Activated T-helper 9 cell treated with anti-CD3 and anti-CD28 coated beads, Interleukin-2, amount 50 U/mL, for 16 hours (primary cell): ENCODE measurements around the gene ACTG1.
A peak's percentile ranks its signal among the peaks of the same experiment; 100 is the strongest.

Experiments
- DNase-seq: peaks from one replicate; pipeline ENCODE4 v3.0.0-alpha.2; 2020; ENCODE audit warnings: low read depth

Gene ACTG1

GRCh38 chr17:81517339-81518112 lies 4.9 kb upstream of the ACTG1 start:
- DNase-seq = no peak

GRCh38 chr17:81517009-81517338 lies 4.4 kb upstream of the ACTG1 start:
- DNase-seq = no peak

GRCh38 chr17:81516439-81516838 lies 3.8 kb upstream of the ACTG1 start:
- DNase-seq = no peak

GRCh38 chr17:81515530-81516041 lies 3.0 kb upstream of the ACTG1 start:
- no peak for DNase-seq

- peak; percentile 57 for DNase-seq
Measured at GRCh38 chr17:81514739-81515529, 2.3 kb upstream of the ACTG1 start.

GRCh38 chr17:81514489-81514738 lies 1.8 kb upstream of the ACTG1 start:
- no peak for DNase-seq

GRCh38 chr17:81513753-81514488 lies 1.3 kb upstream of the ACTG1 start:
- DNase-seq = peak; percentile 26

- DNase-seq = peak; percentile 44
Measured at GRCh38 chr17:81513372-81513752, 763 bp upstream of the ACTG1 start.

GRCh38 chr17:81511804-81512561 lies 616 bp downstream of the ACTG1 start:
- DNase-seq = peak; percentile 26

- no peak for DNase-seq
Measured at GRCh38 chr17:81511554-81511803, 1.1 kb downstream of the ACTG1 start.

GRCh38 chr17:81510785-81511553 lies 1.6 kb downstream of the ACTG1 start:
- DNase-seq = no peak

- DNase-seq = no peak
Measured at GRCh38 chr17:81509972-81510784, 2.4 kb downstream of the ACTG1 start.

- DNase-seq = peak; percentile 32
Measured at GRCh38 chr17:81509207-81509971, 3.2 kb downstream of the ACTG1 start.

GRCh38 chr17:81508639-81509206 lies 3.9 kb downstream of the ACTG1 start:
- no peak for DNase-seq

- no peak for DNase-seq
Measured at GRCh38 chr17:81503619-81504018, 9.0 kb downstream of the ACTG1 start.

GRCh38 chr17:81502471-81503017 lies 10.1 kb downstream of the ACTG1 start:
- no peak for DNase-seq

- no peak for DNase-seq
Measured at GRCh38 chr17:81500047-81500446, 12.6 kb downstream of the ACTG1 start.

- DNase-seq = no peak
Measured at GRCh38 chr17:81499601-81499970, 13.0 kb downstream of the ACTG1 start.

- no peak for DNase-seq
Measured at GRCh38 chr17:81498953-81499600, 13.5 kb downstream of the ACTG1 start.
